NCI-H446 treated with DMSO at 0.1 percent for 48 hours (cell line): Measurements from ENCODE around the gene IRF2BPL.

ENCODE experiments used
- DNase-seq: peaks from one replicate; lab custom pipeline; 2025; lab: John Stamatoyannopoulos, UW

Gene IRF2BPL

GRCh38 chr14:77028384-77029231, at the start of gene IRF2BPL:
Gene IRF2BPL, minus strand, starts transcription at chr14:77028708. Its CDS starts 916 bp downstream, at chr14:77027792.
- DNase-seq, result peak; percentile 87

GRCh38 chr14:77077040-77077439, 48.5 kb upstream of the IRF2BPL start:
- DNase-seq, result no peak

GRCh38 chr14:77076113-77076631, 47.7 kb upstream of the IRF2BPL start:
- DNase-seq, result no peak

GRCh38 chr14:77074969-77075368, 46.5 kb upstream of the IRF2BPL start:
- DNase-seq, result no peak

- no peak for DNase-seq
Measured at GRCh38 chr14:77071938-77072388, 43.5 kb upstream of the IRF2BPL start.

- no peak for DNase-seq
Measured at GRCh38 chr14:77069551-77069950, 41.0 kb upstream of the IRF2BPL start.

GRCh38 chr14:77068517-77069200, 40.2 kb upstream of the IRF2BPL start:
- no peak for DNase-seq

GRCh38 chr14:77067632-77068516, 39.4 kb upstream of the IRF2BPL start:
- peak; percentile 25 for DNase-seq

GRCh38 chr14:77066578-77067172, 38.2 kb upstream of the IRF2BPL start:
- no peak for DNase-seq

- DNase-seq, result no peak
Measured at GRCh38 chr14:77065851-77066577, 37.5 kb upstream of the IRF2BPL start.

- no peak for DNase-seq
Measured at GRCh38 chr14:77064521-77065178, 36.1 kb upstream of the IRF2BPL start.

- DNase-seq, result peak; percentile 77
Measured at GRCh38 chr14:77063571-77064171, 35.2 kb upstream of the IRF2BPL start.

GRCh38 chr14:77062261-77062660, 33.8 kb upstream of the IRF2BPL start:
- no peak for DNase-seq

- no peak for DNase-seq
Measured at GRCh38 chr14:77061630-77062257, 33.2 kb upstream of the IRF2BPL start.

GRCh38 chr14:77059276-77059915, 30.9 kb upstream of the IRF2BPL start:
- no peak for DNase-seq

- DNase-seq, result no peak
Measured at GRCh38 chr14:77058785-77059184, 30.3 kb upstream of the IRF2BPL start.

- DNase-seq, result no peak
Measured at GRCh38 chr14:77058117-77058516, 29.6 kb upstream of the IRF2BPL start.

- DNase-seq, result no peak
Measured at GRCh38 chr14:77055981-77056380, 27.5 kb upstream of the IRF2BPL start.

GRCh38 chr14:77055306-77055705, 26.8 kb upstream of the IRF2BPL start:
- no peak for DNase-seq
